ENCODE data around the gene ALPP.

The ALPP gene

GRCh38 chr2:232341739-232342126, 36.8 kb upstream of the ALPP start:
- no peaks in the 10 kb centered on the region for H3K9me2 ChIP-seq (replicated peaks; ENCODE audit: control insufficient read depth, low read length)
- no peaks in the 10 kb centered on the region for H3F3A ChIP-seq (ENCODE audit: control insufficient read depth, insufficient read depth)
- H3K27me3 ChIP-seq (ENCODE audit: control insufficient read depth, low read length): no peaks in the 10 kb centered on the region
- no peaks in the 10 kb centered on the region for H3K79me2 ChIP-seq (ENCODE audit: control insufficient read depth, low read length)
- no peak overlapping the region for H3K4me2 ChIP-seq (ENCODE audit: low read length)
- no peak overlapping the region for H3K4me3 ChIP-seq (ENCODE audit: low read length)
- H3K27ac ChIP-seq (ENCODE audit: low read depth, low read length): no peak overlapping the region
- H3K9me3 ChIP-seq (ENCODE audit: control insufficient read depth, insufficient read depth, low read length): no peaks in the 10 kb centered on the region
- no peaks in the 10 kb centered on the region for H3K4me1 ChIP-seq (ENCODE audit: control insufficient read depth, low read length)
- H4K20me1 ChIP-seq (ENCODE audit: control insufficient read depth, insufficient read depth, low read depth, low read length): no peaks in the 10 kb centered on the region; the same call in 1 of the 2 replicates
- H3K36me3 ChIP-seq (ENCODE audit: control insufficient read depth, low read length): no peaks in the 10 kb centered on the region
- TF ChIP-seq CTCF (IDR thresholded peaks at IDR 0.05; ENCODE audit: low read depth, low read length, poor library complexity, severe bottlenecking): no peak
- TF ChIP-seq EZH2phosphoT487 (IDR thresholded peaks at IDR 0.05; ENCODE audit: borderline replicate concordance, low read length): no peak

- no peaks in the 10 kb centered on the region for H3K27me3 ChIP-seq (ENCODE audit: control insufficient read depth, low read length)
- H3K9me2 ChIP-seq (replicated peaks; ENCODE audit: control insufficient read depth, low read length): no peaks in the 10 kb centered on the region
- H3K4me3 ChIP-seq (ENCODE audit: low read length): no peak overlapping the region
- H3K79me2 ChIP-seq (ENCODE audit: control insufficient read depth, low read length): no peaks in the 10 kb centered on the region
- H3K36me3 ChIP-seq (ENCODE audit: control insufficient read depth, low read length): no peaks in the 10 kb centered on the region
- no peaks in the 10 kb centered on the region; the same call in 1 of the 2 replicates for H4K20me1 ChIP-seq (ENCODE audit: control insufficient read depth, insufficient read depth, low read depth, low read length)
- H3F3A ChIP-seq (ENCODE audit: control insufficient read depth, insufficient read depth): no peaks in the 10 kb centered on the region
- H3K9me3 ChIP-seq (ENCODE audit: control insufficient read depth, insufficient read depth, low read length): no peaks in the 10 kb centered on the region
- H3K4me1 ChIP-seq (ENCODE audit: control insufficient read depth, low read length): no peaks in the 10 kb centered on the region
- no peak for TF ChIP-seq CTCF (IDR thresholded peaks at IDR 0.05; ENCODE audit: low read depth, low read length, poor library complexity, severe bottlenecking)
- TF ChIP-seq EZH2phosphoT487 (IDR thresholded peaks at IDR 0.05; ENCODE audit: borderline replicate concordance, low read length): no peak
- no peak overlapping the region for H3K4me2 ChIP-seq (ENCODE audit: low read length)
- no peak overlapping the region for H3K27ac ChIP-seq (ENCODE audit: low read depth, low read length)
Measured at GRCh38 chr2:232342635-232343565, 35.7 kb upstream of the ALPP start.

- no peak overlapping the region for H3K4me2 ChIP-seq (ENCODE audit: low read length)
- no peaks in the 10 kb centered on the region for H3K36me3 ChIP-seq (ENCODE audit: control insufficient read depth, low read length)
- no peak for TF ChIP-seq EZH2phosphoT487 (IDR thresholded peaks at IDR 0.05; ENCODE audit: borderline replicate concordance, low read length)
- TF ChIP-seq CTCF (IDR thresholded peaks at IDR 0.05; ENCODE audit: low read depth, low read length, poor library complexity, severe bottlenecking): no peak
- no peaks in the 10 kb centered on the region for H3K79me2 ChIP-seq (ENCODE audit: control insufficient read depth, low read length)
- no peak overlapping the region for H3K27ac ChIP-seq (ENCODE audit: low read depth, low read length)
- H3K9me3 ChIP-seq (ENCODE audit: control insufficient read depth, insufficient read depth, low read length): no peaks in the 10 kb centered on the region
- no peaks in the 10 kb centered on the region for H3K9me2 ChIP-seq (replicated peaks; ENCODE audit: control insufficient read depth, low read length)
- no peaks in the 10 kb centered on the region for H3K4me1 ChIP-seq (ENCODE audit: control insufficient read depth, low read length)
- H3K27me3 ChIP-seq (ENCODE audit: control insufficient read depth, low read length): no peaks in the 10 kb centered on the region
- no peaks in the 10 kb centered on the region; the same call in 1 of the 2 replicates for H4K20me1 ChIP-seq (ENCODE audit: control insufficient read depth, insufficient read depth, low read depth, low read length)
- no peaks in the 10 kb centered on the region for H3F3A ChIP-seq (ENCODE audit: control insufficient read depth, insufficient read depth)
- H3K4me3 ChIP-seq (ENCODE audit: low read length): no peak overlapping the region
Measured at GRCh38 chr2:232343821-232344220, 34.7 kb upstream of the ALPP start.

All from DOHH2 (cell line).